ENCODE results near the gene EFEMP2. TPM values are rescaled to one million over a fixed set of nuclear protein-coding genes. Genes with fewer than 3 reads are reported as not detected.

The EFEMP2 gene
- total RNA-seq, 1 donor from 2014 or later: 95.2 TPM

GRCh38 chr11:65816696-65817095, 55.9 kb downstream of the EFEMP2 start:
- DNase-seq: no peak
- ATAC-seq: no peak
- intact Hi-C loops (cut with micrococcal nuclease): no loop called here

Other genes with a start within 250 kb of the EFEMP2 start
- 32.0 TPM for gene SIPA1, start 234.7 kb downstream of the EFEMP2 start, total RNA-seq
- gene RELA, start 209.9 kb downstream of the EFEMP2 start, total RNA-seq: 40.1 TPM
- 50.1 TPM for gene KAT5, start 160.5 kb downstream of the EFEMP2 start, total RNA-seq
- gene RNASEH2C, start 152.0 kb downstream of the EFEMP2 start, total RNA-seq: 42.4 TPM
- 6.7 TPM for gene AP5B1, start 91.8 kb downstream of the EFEMP2 start, total RNA-seq
- gene OVOL1, start 85.7 kb downstream of the EFEMP2 start, total RNA-seq: not detected
- not detected for gene SNX32, start 38.8 kb downstream of the EFEMP2 start, total RNA-seq
- 334 TPM for gene CFL1, start 14.6 kb downstream of the EFEMP2 start, total RNA-seq
- gene MUS81, start 12.4 kb downstream of the EFEMP2 start, total RNA-seq: 37.8 TPM
- 1.1 TPM for gene CTSW, start 7.0 kb upstream of the EFEMP2 start, total RNA-seq
- 44.9 TPM for gene FIBP, start 15.7 kb upstream of the EFEMP2 start, total RNA-seq
- 30.0 TPM for gene CCDC85B, start 17.9 kb upstream of the EFEMP2 start, total RNA-seq
- gene FOSL1, start 27.6 kb upstream of the EFEMP2 start, total RNA-seq: 0.32 TPM
- gene C11orf68, start 46.3 kb upstream of the EFEMP2 start, total RNA-seq: 35.2 TPM
- gene DRAP1, start 46.6 kb upstream of the EFEMP2 start, total RNA-seq: 106 TPM
- not detected for gene TSGA10IP, start 72.7 kb upstream of the EFEMP2 start, total RNA-seq
- 32.2 TPM for gene SART1, start 88.9 kb upstream of the EFEMP2 start, total RNA-seq
- gene EIF1AD, start 129.4 kb upstream of the EFEMP2 start, total RNA-seq: 22.8 TPM
- gene BANF1, start 129.7 kb upstream of the EFEMP2 start, total RNA-seq: 238 TPM
- gene CST6, start 139.2 kb upstream of the EFEMP2 start, total RNA-seq: not detected
- not detected for gene CATSPER1, start 153.7 kb upstream of the EFEMP2 start, total RNA-seq
- gene GAL3ST3, start 176.4 kb upstream of the EFEMP2 start, total RNA-seq: 3.5 TPM
- gene SF3B2, start 179.6 kb upstream of the EFEMP2 start, total RNA-seq: 70.4 TPM
- gene PACS1, start 197.5 kb upstream of the EFEMP2 start, total RNA-seq: 59.0 TPM

All from left ventricle myocardium superior (tissue), 1 donor.